K562 (cell line): ENCODE measurements around the gene ADD1. TPM values are rescaled to one million over a fixed set of nuclear protein-coding genes. Genes with fewer than 3 reads are reported as not detected.

Experiments used
- ATAC-seq: fragments of 200-7000 bp; cut with Tn5 transposase; 3 replicates; pipeline ENCODE4 v1.9.1; 2020; ENCODE audit warnings: moderate library complexity
- BruUV-seq: library from RNA; stranded (reverse); fragments of 400-500 nt; replicated peaks from 2 replicates; lab custom pipeline; 2021; lab: Mats Ljungman, UMichigan
- CTCF ChIA-PET: fragments of 300-600 bp; formaldehyde crosslinking; extraction: SDS; loops from one replicate; lab custom pipeline; 2021; ENCODE audit warnings: low intra/inter-chr PET ratio; lab: Yijun Ruan, JAX
- POLR2A ChIA-PET: fragments of 300-600, 350-650 bp; sonication (Branson Sonifier 250); formaldehyde crosslinking; extraction: SDS; loops from one replicate; lab custom pipeline; 2021; ENCODE audit warnings: antibody characterized with exemption, inconsistent platforms; lab: Yijun Ruan, JAX
- DNase-seq, 4 experiments: peaks; one replicate each; pipeline versions ENCODE4 v3.0.0 to v3.0.0-alpha.2; 2011 to 2018; ENCODE audit warnings: low spot score in 3 of 4, mixed read lengths in 3 of 4; ENCODE audit errors: extremely low read depth in 1 of 4
- FAIRE-seq: peaks from 2 replicates; lab custom pipeline; 2011; peaks lifted over from hg19 to GRCh38; lab: Jason Lieb, UNC
- H2AFZ ChIP-seq: 2 replicates; pipeline ENCODE4 v1.6.0; 2011; ENCODE audit warnings: low read depth, low read length, control low read depth, inconsistent platforms
- H3K27ac ChIP-seq: fragments of 200-600 bp; 3 replicates; pipeline ENCODE4 v1.8.0; 2011; ENCODE audit warnings: low read depth, mild to moderate bottlenecking, control low read depth, inconsistent platforms, low read length, moderate library complexity, mixed read lengths; ENCODE audit errors: extremely low read depth
- H3K27me3 ChIP-seq, 2 experiments: fragments of 300-600 bp in 1 of 2; 2 replicates in 1 of 2; 3 replicates in 1 of 2; pipeline versions ENCODE4 v1.6.0 to v1.8.0; 2011; ENCODE audit warnings: inconsistent platforms in 2 of 2, low read length in 2 of 2, mild to moderate bottlenecking in 1 of 2, mixed read lengths in 1 of 2, moderate library complexity in 1 of 2; ENCODE audit not compliant: control insufficient read depth in 2 of 2, insufficient read depth in 2 of 2
- H3K36me3 ChIP-seq: fragments of 300-600 bp; 3 replicates; pipeline ENCODE4 v1.8.0; 2011; ENCODE audit warnings: mild to moderate bottlenecking, low read length, inconsistent platforms; ENCODE audit not compliant: control insufficient read depth, insufficient read depth
- H3K4me1 ChIP-seq, 2 experiments: fragments of 200-600 bp in 1 of 2; replicated peaks in 1 of 2; 2 replicates in 1 of 2; 3 replicates in 1 of 2; pipeline versions ENCODE4 v1.5.1 to v1.8.0; 2011; ENCODE audit warnings: inconsistent platforms in 2 of 2, low read length in 2 of 2, mild to moderate bottlenecking in 1 of 2, mixed read lengths in 1 of 2, moderate library complexity in 1 of 2; ENCODE audit not compliant: control insufficient read depth in 2 of 2, insufficient read depth in 2 of 2
- H3K4me2 ChIP-seq: 2 replicates; pipeline ENCODE4 v1.6.1; 2011; ENCODE audit warnings: low read length, control low read depth, inconsistent platforms, mixed read lengths; ENCODE audit not compliant: insufficient read depth
- H3K4me3 ChIP-seq: fragments of 200-600 bp; sonication (generic), shearing (Covaris generic); 2 replicates; pipeline ENCODE4 v1.5.1; 2016; ENCODE audit warnings: control low read depth, inconsistent platforms
- H3K79me2 ChIP-seq: fragments of 200-600 bp; 3 replicates; pipeline ENCODE4 v1.8.0; 2011; ENCODE audit warnings: low read length, inconsistent platforms; ENCODE audit not compliant: control insufficient read depth, insufficient read depth
- H3K9ac ChIP-seq, 2 experiments: 2 replicates each; pipeline versions ENCODE4 v1.6.0 to v1.6.1; 2011; ENCODE audit warnings: low read depth in 2 of 2, low read length in 2 of 2, control low read depth in 1 of 2, inconsistent platforms in 1 of 2, mild to moderate bottlenecking in 1 of 2, mixed read lengths in 1 of 2; ENCODE audit not compliant: insufficient read depth in 1 of 2
- H3K9me1 ChIP-seq: one replicate; pipeline ENCODE4 v1.6.0; 2011; ENCODE audit warnings: inconsistent platforms, mild to moderate bottlenecking, low read length, moderate library complexity; ENCODE audit not compliant: control insufficient read depth, insufficient read depth
- H3K9me3 ChIP-seq: replicated peaks from 2 replicates; pipeline ENCODE4 v1.5.1; 2011; ENCODE audit warnings: low read depth, low read length, inconsistent platforms; ENCODE audit not compliant: control insufficient read depth, insufficient read depth
- H4K20me1 ChIP-seq: replicated peaks from 2 replicates; pipeline ENCODE4 v1.6.1; 2011; ENCODE audit warnings: low read length, inconsistent platforms, mixed read lengths; ENCODE audit not compliant: control insufficient read depth, insufficient read depth
- CBX8 ChIP-seq: fragments of 200-600 bp; sonication (generic); IDR thresholded peaks from 2 replicates; pipeline ENCODE4 v1.6.1; 2012; ENCODE audit warnings: borderline replicate concordance, mixed run types, low read depth, mild to moderate bottlenecking, moderate library complexity, mixed read lengths, low read length, control low read depth, inconsistent platforms; ENCODE audit not compliant: poor library complexity, severe bottlenecking; ENCODE audit errors: extremely low read depth
- CHD1 ChIP-seq: fragments of 200-600 bp; sonication (generic); IDR thresholded peaks from one replicate; pipeline ENCODE4 v1.6.1; 2012; ENCODE audit warnings: mild to moderate bottlenecking, moderate library complexity, low read length, inconsistent platforms
- FOXP4 ChIP-seq: sonication (generic); formaldehyde crosslinking; IDR thresholded peaks from 2 replicates; pipeline ENCODE4 v1.8.0; 2022; ENCODE audit warnings: mild to moderate bottlenecking, missing genetic modification reagents, borderline replicate concordance
- ID3 ChIP-seq, 2 experiments: fragments of 250-450 bp in 1 of 2; fragments of 450-650 bp in 1 of 2; sonication (Bioruptor Pico) in 1 of 2; IDR thresholded peaks; 2 replicates each; pipeline versions ENCODE4 v1.6.1 to v1.8.0; 2016 to 2021; ENCODE audit warnings: mild to moderate bottlenecking in 2 of 2, moderate library complexity in 2 of 2, missing compliant biosample characterization in 1 of 2, missing genetic modification characterization in 1 of 2
- MAFG ChIP-seq: fragments of 450-650 bp; conservative IDR thresholded peaks from 2 replicates; pipeline ENCODE4 v1.6.1; 2016; ENCODE audit warnings: missing genetic modification characterization, missing compliant biosample characterization
- MAX ChIP-seq: sonication (generic); formaldehyde crosslinking; IDR thresholded peaks from 2 replicates; pipeline ENCODE4 v1.9.0; 2022; ENCODE audit warnings: mild to moderate bottlenecking, missing genetic modification reagents
- SMAD2 ChIP-seq: fragments of 150-350 bp; IDR thresholded peaks from 2 replicates; pipeline ENCODE4 v1.6.1; 2014; ENCODE audit warnings: low read depth, mild to moderate bottlenecking, low read length
- TAF9B ChIP-seq: fragments of 450-650 bp; IDR thresholded peaks from 2 replicates; pipeline ENCODE4 v1.6.1; 2018; ENCODE audit warnings: mild to moderate bottlenecking; ENCODE audit not compliant: partially characterized antibody
- U2AF1 ChIP-seq: fragments of 200-400 bp; formaldehyde crosslinking; optimal IDR thresholded peaks from 2 replicates; pipeline ENCODE3; 2017; ENCODE audit warnings: mild to moderate bottlenecking, low read depth, low read length, moderate library complexity
- ZBED1 ChIP-seq: IDR thresholded peaks from 2 replicates; pipeline ENCODE4 v1.6.1; 2014
- ZNF431 ChIP-seq: sonication (generic); formaldehyde crosslinking; IDR thresholded peaks from 2 replicates; pipeline ENCODE4 v1.8.0; 2022; ENCODE audit warnings: mild to moderate bottlenecking, missing genetic modification reagents
- WGBS: fragments of 100-300 bp; shearing (Covaris generic); methylation state at CpG from one replicate; pipeline ENCODE4 v1.1.6; 2016; ENCODE audit warnings: low coverage, mixed read lengths; ENCODE audit not compliant: insufficient coverage; ENCODE audit errors: missing lambda C conversion rate; 5-methylcytosine and 5-hydroxymethylcytosine counted together
- in situ Hi-C: fragments of 300-500 bp; cut with MboI; formaldehyde crosslinking; loops from 4 replicates; pipeline ENCODE4 v1.15.0; 2018; ENCODE audit warnings: inconsistent platforms, mixed read lengths
- intact Hi-C: fragments of 100-400 bp; cut with micrococcal nuclease; formaldehyde crosslinking; loops from 2 replicates; pipeline ENCODE4 v1.14.2; 2022
- polyA plus RNA-seq, 8 experiments: library from polyadenylated mRNA; depleted of rRNA in 4 of 8; stranded (reverse) in 5 of 8; unstranded in 3 of 8; fragments of >200 nt; fragmentation: Nextera tagmentation in 2 of 8; fragmentation: Illumina TruSeq in 1 of 8; extraction: Ambion mirVana in 2 of 8; extraction: Trizol in 1 of 8; gene quantifications; 2 replicates each; pipeline versions ENCODE4 v1.2.1 to v1.2.3, GENCODE V29; 2011 to 2014; ENCODE audit warnings: inconsistent platforms in 1 of 8, missing spikeins in 1 of 8
- total RNA-seq, 7 experiments: library from RNA; depleted of rRNA in 6 of 7; stranded (reverse); fragments of >200 nt in 6 of 7; fragmentation: Illumina TruSeq in 2 of 7; extraction: Trizol in 2 of 7; gene quantifications; 2 replicates each; pipeline versions ENCODE4 v1.2.1 to v1.2.3, GENCODE V29; 2011 to 2021; ENCODE audit warnings: low replicate concordance in 1 of 7

The ADD1 gene
- total and polyA plus RNA-seq, 9 of the 15 experiments (the other 6 are each of a cell fraction or from before 2014, with no cell fraction given), result 17.5 to 153 (median 74.0) TPM

DNA sequence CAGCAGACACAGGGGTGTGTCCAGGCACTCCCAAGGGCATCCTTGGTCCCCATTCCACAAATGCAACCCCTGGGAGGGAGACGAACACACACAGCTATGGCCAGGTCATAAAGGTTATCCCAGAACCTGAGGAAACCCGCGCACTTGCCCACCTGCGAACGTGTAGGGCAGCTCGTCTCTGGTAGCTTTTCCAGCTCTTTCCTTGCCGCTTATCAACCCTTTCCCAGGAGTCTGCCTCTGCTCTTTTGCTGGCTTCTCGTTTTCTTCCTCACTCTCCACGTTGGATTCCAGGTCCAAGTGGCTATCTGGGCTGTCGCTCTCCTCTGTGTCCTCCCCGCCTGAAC, 106.1 kb downstream of the ADD1 start:
- BruUV-seq, result no TSS peak

More for the DNA sequence above, 106.1 kb downstream of the ADD1 start:
- peaks cover 12% of the 10 kb centered on the region; the same call in 1 of the 2 replicates for H4K20me1 ChIP-seq
- intact Hi-C loops, result no loop called here
- 0 out of 5 replicates have a peak, but pooled peaks cover 0 to under 1% of the 10 kb centered on the region in 2 experiments for H3K4me1 ChIP-seq
- H3K36me3 ChIP-seq, result peaks cover 96% of the 10 kb centered on the region
- TF ChIP-seq CHD1 (no peak), MAX (CRISPR knock-in tag) (no peak), TAF9B (no peak), SMAD2 (no peak), ZBED1 (no peak), U2AF1 (no peak), ID3 (CRISPR knock-in tag; IDR thresholded peaks at IDR 0.05) (no peak), ID3 (tag; IDR thresholded peaks at IDR 0.05) (no peak), CBX8 (no peak), ZNF431 (CRISPR knock-in tag) (no peak), MAFG (tag) (no peak), FOXP4 (CRISPR knock-in tag) (no peak)
- H3K9ac ChIP-seq, result no peak overlapping the region
- H3K4me2 ChIP-seq, result no peak overlapping the region
- 93% methylated on average over 11 of the region's 11 CpGs for WGBS
- no peaks in the 10 kb centered on the region for H3K9me1 ChIP-seq
- H3K9me3 ChIP-seq, result no peaks in the 10 kb centered on the region
- in situ Hi-C loops, result no loop called here
- no peak overlapping the region for H2AFZ ChIP-seq
- FAIRE-seq (no peak), DNase-seq (no peak), ATAC-seq (no peak)
- no peak overlapping the region for H3K4me3 ChIP-seq
- POLR2A ChIA-PET, result no interaction called here
- H3K27me3 ChIP-seq, result no peaks in the 10 kb centered on the region
- no peaks in the 10 kb centered on the region for H3K79me2 ChIP-seq
- CTCF ChIA-PET, result no interaction called here
- no peak overlapping the region for H3K27ac ChIP-seq
